Fibroblast of lung (primary cell): ENCODE data around the gene COQ8B. TPM values are rescaled to one million over a fixed set of nuclear protein-coding genes. Genes with fewer than 3 reads are reported as not detected.
A peak's percentile ranks its signal among the peaks of the same experiment; 100 is the strongest.

Experiments
- DNase-seq, 2 donors: peaks; one replicate each; pipeline versions ENCODE4 v3.0.0 to v3.0.0-alpha.2; 2010; ENCODE audit warnings: low read depth in 2 of 2
- H2AFZ ChIP-seq: 2 replicates; pipeline ENCODE4 v1.5.1; 2012; ENCODE audit warnings: low read length, control low read depth, inconsistent platforms
- H3K27ac ChIP-seq: 2 replicates; pipeline ENCODE4 v1.5.1; 2011; ENCODE audit warnings: low read length, control low read depth; ENCODE audit not compliant: insufficient read depth
- H3K27me3 ChIP-seq: 2 replicates; pipeline ENCODE4 v1.5.1; 2011; ENCODE audit warnings: mild to moderate bottlenecking, low read length; ENCODE audit not compliant: control insufficient read depth, insufficient read depth
- H3K36me3 ChIP-seq: 2 replicates; pipeline ENCODE4 v1.5.1; 2011; ENCODE audit warnings: low read length; ENCODE audit not compliant: control insufficient read depth, insufficient read depth
- H3K4me1 ChIP-seq: 2 replicates; pipeline ENCODE4 v1.5.1; 2011; ENCODE audit warnings: low read length; ENCODE audit not compliant: control insufficient read depth, insufficient read depth; ENCODE audit errors: extremely low read depth
- H3K4me2 ChIP-seq: 2 replicates; pipeline ENCODE4 v1.5.1; 2011; ENCODE audit warnings: low read length, control low read depth; ENCODE audit not compliant: insufficient read depth; ENCODE audit errors: extremely low read depth
- H3K4me3 ChIP-seq, 4 experiments: fragments of 200-600 bp in 1 of 4; sonication (generic) in 1 of 4; replicated peaks in 1 of 4; 2 replicates each; pipeline ENCODE4 v1.5.1; 2011 to 2016; ENCODE audit warnings: low read length in 4 of 4, low read depth in 3 of 4, mild to moderate bottlenecking in 3 of 4, control low read depth in 2 of 4, inconsistent platforms in 1 of 4, mixed read lengths in 1 of 4; ENCODE audit not compliant: insufficient read depth in 1 of 4; ENCODE audit errors: control extremely low read depth in 1 of 4
- H3K79me2 ChIP-seq: 2 replicates; pipeline ENCODE4 v1.5.1; 2012; ENCODE audit warnings: mild to moderate bottlenecking, low read length, inconsistent platforms; ENCODE audit not compliant: control insufficient read depth, insufficient read depth
- H3K9ac ChIP-seq: 2 replicates; pipeline ENCODE4 v1.5.1; 2011; ENCODE audit warnings: mild to moderate bottlenecking, low read length, control low read depth; ENCODE audit not compliant: insufficient read depth
- H3K9me3 ChIP-seq: 2 replicates; pipeline ENCODE4 v1.5.1; 2012; ENCODE audit warnings: low read depth, low read length; ENCODE audit not compliant: control insufficient read depth, insufficient read depth
- H4K20me1 ChIP-seq: 2 replicates; pipeline ENCODE4 v1.5.1; 2011; ENCODE audit warnings: low read length; ENCODE audit not compliant: control insufficient read depth, insufficient read depth; ENCODE audit errors: extremely low read depth
- CTCF ChIP-seq, 2 donors: IDR thresholded peaks in 1 of 2; conservative IDR thresholded peaks in 1 of 2; 1 replicate in 1 of 2; 2 replicates in 1 of 2; pipeline ENCODE4 v1.5.1; 2011 to 2012; ENCODE audit warnings: low read length in 2 of 2, control low read depth in 1 of 2, inconsistent platforms in 1 of 2, low read depth in 1 of 2, mild to moderate bottlenecking in 1 of 2
- EZH2 ChIP-seq: IDR thresholded peaks from 2 replicates; pipeline ENCODE4 v1.5.1; 2012; ENCODE audit warnings: low read length, control low read depth, mild to moderate bottlenecking; ENCODE audit errors: missing control alignments
- polyA plus RNA-seq, 2 donors: library from polyadenylated mRNA; depleted of rRNA in 1 of 2; stranded (reverse) in 1 of 2; unstranded in 1 of 2; fragments of >200 nt; gene quantifications; 2 replicates each; pipeline ENCODE4 v1.2.1, GENCODE V29; 2011 to 2012; ENCODE audit warnings: missing spikeins in 1 of 2
- total RNA-seq: library from RNA; depleted of rRNA; stranded (reverse); fragments of >200 nt; gene quantifications from 2 replicates; pipeline ENCODE4 v1.2.1, GENCODE V29; 2014

The COQ8B gene
- total and polyA plus RNA-seq, 2 donors (not counting 1 experiment from before 2014, with no cell fraction given), result 13.7 to 43.4 TPM

DNA sequence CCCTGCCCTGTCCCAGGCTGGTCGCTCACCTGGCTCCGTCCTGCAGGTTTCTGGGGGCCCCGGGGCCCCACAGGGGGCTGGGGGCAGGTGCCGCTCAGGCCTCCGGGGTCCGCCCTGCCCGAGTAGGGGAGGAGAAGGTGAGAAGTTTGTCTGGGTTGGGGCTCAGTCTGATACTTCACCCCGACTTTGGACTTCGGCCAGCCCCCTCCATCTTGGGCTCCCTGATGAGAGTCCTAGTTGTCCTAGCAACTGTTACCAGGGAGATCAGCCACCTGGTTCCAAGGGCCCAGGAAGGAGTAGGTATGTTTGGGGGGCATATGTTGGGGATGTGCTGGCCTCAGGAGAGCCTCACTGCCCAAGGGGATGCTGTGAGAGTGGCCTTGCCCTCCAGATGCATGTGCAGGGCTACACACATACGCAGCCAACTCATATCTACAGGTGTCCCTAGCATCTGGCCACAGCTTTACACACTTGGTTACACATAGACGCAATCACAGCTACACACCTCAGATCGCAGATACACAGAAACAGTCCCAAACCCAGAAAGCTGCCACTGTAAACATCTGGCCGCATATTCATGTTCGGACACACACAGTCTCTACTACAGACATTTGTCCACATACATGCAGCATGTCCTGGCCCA, 29.7 kb downstream of the COQ8B start:
- Histone ChIP-seq H3K4me1 (peaks cover 24% of the 10 kb centered on the region), H3K79me2 (peaks cover 34% of the 10 kb centered on the region), H3K4me2 (peak overlapping the region; percentile 61), H3K9me3 (no peaks in the 10 kb centered on the region), H2AFZ (no peak overlapping the region), H3K27me3 (no peaks in the 10 kb centered on the region), H3K9ac (no peak overlapping the region), H3K4me3 (peak overlapping the region in 2 of 4 experiments; percentile 96 to 98), H4K20me1 (peaks cover 4% of the 10 kb centered on the region), H3K27ac (peak overlapping the region; percentile 87), H3K36me3 (peaks cover 36% of the 10 kb centered on the region)
- DNase-seq, result no peak
- TF ChIP-seq CTCF (conservative IDR thresholded peaks at IDR 0.05 in 1 of 2, IDR thresholded peaks at IDR 0.05 in 1 of 2; ENCODE audit: low read depth in 1 of 2, low read length in 2 of 2), result no peak
- TF ChIP-seq EZH2, result no peak

DNA sequence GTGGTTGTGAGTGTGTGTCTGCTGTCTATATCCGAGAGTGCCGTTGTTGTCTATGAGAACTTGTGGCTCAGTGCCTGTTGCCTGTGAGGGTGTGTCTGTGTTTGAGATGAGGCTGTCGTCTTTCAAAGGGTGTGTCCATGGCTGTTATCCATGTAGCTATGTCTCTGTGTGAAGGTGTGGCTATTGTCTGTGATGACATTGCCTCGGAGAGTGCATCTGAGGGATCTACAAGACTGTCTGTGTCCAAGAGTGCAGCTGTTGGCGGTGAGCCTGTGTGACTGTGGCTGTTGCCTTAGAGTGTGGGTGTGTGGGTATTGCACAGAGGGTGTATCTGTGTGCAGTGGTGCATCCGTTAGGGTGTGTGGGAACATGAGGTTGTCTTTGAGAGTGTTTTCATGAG, 31.1 kb downstream of the COQ8B start:
- peaks cover 34% of the 10 kb centered on the region for H3K79me2 ChIP-seq
- no peak overlapping the region for H3K4me3 ChIP-seq
- no peak overlapping the region for H3K4me2 ChIP-seq
- no peaks in the 10 kb centered on the region for H3K9me3 ChIP-seq
- no peak for TF ChIP-seq CTCF (conservative IDR thresholded peaks at IDR 0.05 in 1 of 2, IDR thresholded peaks at IDR 0.05 in 1 of 2; ENCODE audit: low read depth in 1 of 2, low read length in 2 of 2)
- no peak for TF ChIP-seq EZH2
- peaks cover 4% of the 10 kb centered on the region for H4K20me1 ChIP-seq
- H3K36me3 ChIP-seq, result peaks cover 42% of the 10 kb centered on the region
- H3K4me1 ChIP-seq, result peaks cover 13% of the 10 kb centered on the region
- no peaks in the 10 kb centered on the region for H3K27me3 ChIP-seq
- H3K9ac ChIP-seq, result no peak overlapping the region
- DNase-seq, result no peak
- no peak overlapping the region for H2AFZ ChIP-seq
- no peak overlapping the region for H3K27ac ChIP-seq

DNA sequence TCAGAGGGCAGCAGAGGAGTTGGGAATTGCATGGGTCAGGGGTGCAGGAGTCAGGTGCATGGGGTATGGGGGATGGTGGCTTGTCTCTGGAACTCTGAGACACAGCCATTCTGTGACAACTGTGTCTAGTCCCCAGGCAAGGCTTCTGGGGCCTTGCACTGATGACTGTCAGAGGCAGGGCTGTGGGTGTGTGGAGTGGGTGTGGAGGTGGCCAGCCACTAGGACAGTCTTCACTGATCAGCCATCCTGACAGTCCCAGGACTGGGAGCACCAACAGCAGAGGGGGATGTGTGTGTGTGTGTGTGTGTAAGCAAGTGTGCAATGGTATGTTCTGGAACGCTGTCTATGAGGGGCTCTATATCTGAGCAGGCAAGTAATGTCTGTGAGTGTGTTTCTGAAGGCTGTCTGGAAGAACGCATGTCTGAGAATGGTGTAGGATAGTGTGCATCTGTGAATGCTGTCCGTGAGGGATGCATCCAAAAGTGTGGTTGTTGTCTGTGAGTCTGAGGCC, 31.6 kb downstream of the COQ8B start:
- no peak overlapping the region for H3K9ac ChIP-seq
- H3K27me3 ChIP-seq, result no peaks in the 10 kb centered on the region
- H2AFZ ChIP-seq, result no peak overlapping the region
- H3K36me3 ChIP-seq, result peaks cover 42% of the 10 kb centered on the region
- no peak overlapping the region for H3K4me2 ChIP-seq
- H3K4me3 ChIP-seq, result no peak overlapping the region
- peaks cover 13% of the 10 kb centered on the region for H3K4me1 ChIP-seq
- H3K9me3 ChIP-seq, result no peaks in the 10 kb centered on the region
- H3K27ac ChIP-seq, result no peak overlapping the region
- H4K20me1 ChIP-seq, result peaks cover 4% of the 10 kb centered on the region
- DNase-seq, result no peak
- TF ChIP-seq CTCF (conservative IDR thresholded peaks at IDR 0.05 in 1 of 2, IDR thresholded peaks at IDR 0.05 in 1 of 2; ENCODE audit: low read depth in 1 of 2, low read length in 2 of 2) (no peak), EZH2 (no peak)
- H3K79me2 ChIP-seq, result peaks cover 32% of the 10 kb centered on the region
